Breast epithelium (tissue), 3 donors: Measurements from ENCODE around the gene FIG4.

ENCODE experiments used
- CTCF ChIP-seq, 3 donors: fragments of 450-650 bp; IDR thresholded peaks; one replicate each; pipeline ENCODE4 v1.5.1; 2016 to 2017; ENCODE audit warnings: antibody characterized with exemption in 3 of 3, mild to moderate bottlenecking in 3 of 3, moderate library complexity in 3 of 3
- POLR2A ChIP-seq: fragments of 450-650 bp; IDR thresholded peaks from one replicate; pipeline ENCODE4 v1.6.1; 2016; ENCODE audit warnings: antibody characterized with exemption, mild to moderate bottlenecking, moderate library complexity
- POLR2AphosphoS5 ChIP-seq, 3 donors: sonication (generic); formaldehyde crosslinking; IDR thresholded peaks; one replicate each; pipeline ENCODE4 v1.6.1; 2017; ENCODE audit warnings: antibody characterized with exemption in 3 of 3

GRCh38 chr6:109738255-109738654 is 47.2 kb downstream of the FIG4 start:
- TF ChIP-seq CTCF (IDR thresholded peaks at IDR 0.05): no peak
- no peak for TF ChIP-seq POLR2A
- no peak for TF ChIP-seq POLR2AphosphoS5 (IDR thresholded peaks at IDR 0.05)
